Subcutaneous adipose tissue (tissue), 4 donors: ENCODE measurements around the gene CIAO3. TPM values are rescaled to one million over a fixed set of nuclear protein-coding genes. Genes with fewer than 3 reads are reported as not detected.

ENCODE experiments used
- total RNA-seq, 4 donors: library from RNA; depleted of rRNA; stranded (reverse); fragments of >200 nt; gene quantifications; one replicate each; pipeline ENCODE4 v1.1.0, GENCODE V29; 2016
- TF ChIP-seq, protein P1 (sequence below): fragments of 450-650 bp; IDR thresholded peaks from one replicate; pipeline ENCODE4 v1.5.1; 2016; ENCODE audit warnings: low read depth, mild to moderate bottlenecking, control low read depth, antibody characterized with exemption, moderate library complexity

Gene CIAO3
- total RNA-seq, 4 donors from 2014 or later = 17.6 to 39.0 (median 22.5) TPM

DNA sequence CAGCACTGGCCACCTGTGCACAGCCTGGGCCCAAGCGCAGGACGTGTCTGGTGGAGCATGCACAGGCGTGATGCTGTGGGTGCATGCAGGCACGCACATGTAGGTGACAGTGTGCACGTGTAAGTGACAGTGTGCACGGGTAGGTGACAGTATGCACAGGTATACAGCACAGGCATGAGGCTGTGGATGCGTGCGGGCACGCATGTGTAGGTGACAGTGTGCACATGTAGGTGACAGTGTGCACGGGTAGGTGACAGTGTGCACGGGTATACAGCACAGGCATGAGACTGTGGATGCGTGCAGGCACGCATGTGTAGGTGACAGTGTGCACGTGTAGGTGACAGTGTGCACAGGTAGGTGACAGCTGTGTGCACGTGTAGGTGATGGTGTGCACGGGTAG lies 39.5 kb upstream of the CIAO3 start:
- TF ChIP-seq, protein P1, sequence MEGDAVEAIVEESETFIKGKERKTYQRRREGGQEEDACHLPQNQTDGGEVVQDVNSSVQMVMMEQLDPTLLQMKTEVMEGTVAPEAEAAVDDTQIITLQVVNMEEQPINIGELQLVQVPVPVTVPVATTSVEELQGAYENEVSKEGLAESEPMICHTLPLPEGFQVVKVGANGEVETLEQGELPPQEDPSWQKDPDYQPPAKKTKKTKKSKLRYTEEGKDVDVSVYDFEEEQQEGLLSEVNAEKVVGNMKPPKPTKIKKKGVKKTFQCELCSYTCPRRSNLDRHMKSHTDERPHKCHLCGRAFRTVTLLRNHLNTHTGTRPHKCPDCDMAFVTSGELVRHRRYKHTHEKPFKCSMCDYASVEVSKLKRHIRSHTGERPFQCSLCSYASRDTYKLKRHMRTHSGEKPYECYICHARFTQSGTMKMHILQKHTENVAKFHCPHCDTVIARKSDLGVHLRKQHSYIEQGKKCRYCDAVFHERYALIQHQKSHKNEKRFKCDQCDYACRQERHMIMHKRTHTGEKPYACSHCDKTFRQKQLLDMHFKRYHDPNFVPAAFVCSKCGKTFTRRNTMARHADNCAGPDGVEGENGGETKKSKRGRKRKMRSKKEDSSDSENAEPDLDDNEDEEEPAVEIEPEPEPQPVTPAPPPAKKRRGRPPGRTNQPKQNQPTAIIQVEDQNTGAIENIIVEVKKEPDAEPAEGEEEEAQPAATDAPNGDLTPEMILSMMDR = no peak

DNA sequence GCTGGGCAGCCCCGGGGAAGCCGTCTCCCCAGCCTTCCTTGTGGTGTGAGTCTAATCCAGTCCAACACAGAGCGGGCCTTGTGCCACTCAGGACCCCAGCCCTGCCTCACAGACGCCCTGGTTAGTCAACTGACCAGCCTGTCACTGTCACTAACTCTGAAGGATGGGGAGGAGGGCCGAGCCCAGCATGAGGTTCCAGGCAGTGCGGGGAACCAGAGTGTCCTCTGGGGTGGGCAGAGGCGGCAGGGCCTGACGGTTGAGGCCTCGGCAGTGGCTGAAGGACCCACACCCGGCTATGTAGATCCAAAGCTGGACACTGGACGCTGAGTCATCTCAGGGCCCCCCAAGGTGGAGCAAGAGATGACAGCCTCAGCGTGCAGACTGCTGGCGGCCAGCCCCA lies 38.8 kb upstream of the CIAO3 start:
- TF ChIP-seq, protein P1 = no peak

DNA sequence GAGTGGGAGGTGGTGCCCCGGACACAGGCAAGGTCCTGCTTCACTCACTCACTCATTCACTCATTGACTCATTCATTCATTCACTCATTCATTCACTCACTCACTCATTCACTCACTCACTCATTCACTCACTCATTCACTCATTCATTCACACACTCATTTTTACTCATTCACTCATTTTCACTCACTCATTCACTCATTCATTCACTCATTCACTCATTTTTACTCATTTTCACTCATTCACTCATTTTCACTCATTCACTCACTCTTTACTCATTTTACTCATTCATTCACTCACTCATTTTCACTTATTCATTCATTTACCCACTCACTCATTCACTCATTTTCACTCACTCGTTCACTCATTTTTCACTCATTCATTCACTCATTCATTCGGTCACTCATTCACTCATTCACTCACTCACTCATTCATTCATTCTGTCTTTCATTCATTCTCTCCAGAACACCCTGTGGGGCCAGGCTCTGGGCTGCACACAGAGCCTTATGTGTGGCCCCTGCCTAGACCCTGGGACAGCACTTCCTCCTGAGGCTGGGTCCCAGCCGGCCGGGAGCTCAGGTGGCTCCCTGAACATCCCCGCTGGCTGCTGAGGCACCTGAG lies 38.2 kb upstream of the CIAO3 start:
- TF ChIP-seq, protein P1 = no peak

DNA sequence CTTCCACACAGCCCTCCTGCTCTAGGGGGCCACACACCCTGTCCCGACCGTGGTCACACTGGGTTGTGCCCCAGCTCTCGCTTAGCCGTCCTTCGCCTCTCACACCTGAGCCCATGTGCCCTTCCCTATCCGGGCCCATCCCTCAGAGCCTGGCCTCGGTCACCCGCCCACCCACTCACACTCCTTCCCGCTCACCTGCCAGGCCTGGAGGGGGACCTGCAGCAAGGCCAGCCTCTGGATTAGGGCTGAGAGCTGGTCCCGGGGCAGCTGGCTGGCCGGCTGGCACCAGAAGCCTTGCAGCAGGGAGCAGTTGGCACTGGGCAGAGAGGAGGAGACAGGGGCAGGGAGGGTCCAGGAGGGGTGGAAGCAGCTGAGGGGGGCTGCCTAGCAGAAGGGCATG lies 37.6 kb upstream of the CIAO3 start:
- TF ChIP-seq, protein P1 = no peak

DNA sequence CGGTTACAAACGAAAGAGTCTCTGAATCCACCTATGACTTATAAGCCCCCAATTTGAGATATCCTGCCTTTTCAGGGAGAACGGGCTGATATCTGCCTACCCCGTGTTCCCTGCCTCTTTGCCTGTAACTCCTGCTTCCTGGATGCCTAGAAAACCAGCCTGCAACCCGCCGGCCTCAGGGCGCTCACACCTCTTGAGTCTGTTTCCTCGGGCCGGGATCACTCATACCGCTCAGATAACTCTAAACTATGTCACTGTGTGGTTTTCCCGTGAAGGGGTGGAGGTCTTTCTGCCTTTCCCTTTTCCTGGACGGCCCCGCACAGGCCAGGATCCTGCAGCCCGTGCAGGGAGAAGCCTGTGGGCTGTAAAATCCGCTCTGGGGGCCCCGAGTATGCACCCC lies 37.0 kb upstream of the CIAO3 start:
- TF ChIP-seq, protein P1 = no peak

DNA sequence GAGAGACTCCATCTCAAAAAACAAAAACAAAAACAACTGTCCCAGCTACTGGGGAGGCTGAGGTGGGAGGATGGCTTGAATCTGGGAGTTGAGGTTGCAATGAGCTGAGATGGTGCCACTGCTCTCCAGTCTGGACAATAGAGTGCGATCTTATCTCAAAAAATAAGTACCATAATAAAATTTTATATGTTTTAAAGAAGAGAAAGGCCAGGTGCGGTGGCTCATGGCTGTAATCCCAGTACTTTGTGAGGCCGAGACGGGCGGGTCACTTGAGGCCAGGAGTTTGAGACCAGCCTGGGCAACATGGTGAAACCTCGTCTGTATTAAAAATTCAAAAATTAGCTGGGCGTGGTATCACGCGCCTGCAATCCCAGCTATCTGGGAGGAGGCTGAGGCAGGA lies 36.0 kb upstream of the CIAO3 start:
- TF ChIP-seq, protein P1 = no peak

DNA sequence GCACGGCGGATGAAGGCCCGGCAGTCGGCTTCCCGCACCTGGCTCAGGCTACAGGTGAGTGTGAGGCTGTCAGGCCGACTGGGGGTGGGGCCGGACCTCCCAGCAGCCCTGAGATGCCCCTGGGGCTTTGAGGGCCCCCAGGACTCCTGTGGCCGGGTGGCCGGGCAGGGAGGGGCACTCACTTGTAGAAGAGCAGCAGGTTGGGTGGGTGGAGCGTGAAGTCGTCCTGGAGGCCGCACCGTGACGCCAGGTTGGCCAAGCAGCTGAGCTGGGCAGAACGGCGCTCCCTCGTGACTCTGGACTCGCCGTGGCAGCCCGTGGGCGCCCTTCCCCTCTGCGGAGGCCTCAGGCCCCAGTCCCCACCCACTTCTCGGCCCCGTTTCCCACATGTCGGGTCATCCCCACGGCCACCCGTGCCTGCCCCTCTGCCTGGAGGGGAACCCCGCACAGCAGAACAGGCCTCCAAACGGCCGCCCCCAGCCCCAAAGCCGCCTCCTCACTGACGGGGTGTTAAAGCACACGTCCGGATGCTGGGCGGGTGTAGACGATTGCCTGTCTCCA lies 34.5 kb upstream of the CIAO3 start:
- TF ChIP-seq, protein P1 = no peak
